DND-41 (cell line): ENCODE results near the gene HPCA.

Source experiments
- ATAC-seq: fragments of 200-7000 bp; cut with Tn5 transposase; 3 replicates; pipeline ENCODE4 v1.9.1; 2021; ENCODE audit warnings: low read depth; ENCODE audit not compliant: insufficient read depth
- DNase-seq: peaks from one replicate; pipeline ENCODE4 v3.0.0-alpha.2; 2020
- H2AFZ ChIP-seq: 2 replicates; pipeline ENCODE4 v1.6.0; 2012; ENCODE audit warnings: low read depth, low read length
- H3K27ac ChIP-seq: 2 replicates; pipeline ENCODE4 v1.5.1; 2012; ENCODE audit warnings: low read length, inconsistent platforms
- H3K27me3 ChIP-seq: fragments of 200-600 bp; sonication (generic); 2 replicates; pipeline ENCODE4 v1.6.0; 2012; ENCODE audit warnings: low read length, mild to moderate bottlenecking, inconsistent platforms; ENCODE audit not compliant: insufficient read depth, poor library complexity
- H3K36me3 ChIP-seq: 2 replicates; pipeline ENCODE4 v1.5.1; 2012; ENCODE audit warnings: low read length, inconsistent platforms; ENCODE audit not compliant: insufficient read depth
- H3K4me1 ChIP-seq: 2 replicates; pipeline ENCODE4 v1.5.1; 2012; ENCODE audit warnings: mild to moderate bottlenecking, low read length; ENCODE audit not compliant: insufficient read depth
- H3K4me2 ChIP-seq: 2 replicates; pipeline ENCODE4 v1.6.0; 2012; ENCODE audit warnings: mild to moderate bottlenecking, moderate library complexity, low read length, inconsistent platforms; ENCODE audit not compliant: insufficient read depth
- H3K4me3 ChIP-seq, 2 experiments: fragments of 200-600 bp in 1 of 2; shearing (Covaris generic) in 1 of 2; 2 replicates each; pipeline ENCODE4 v1.5.1; 2012 to 2016; ENCODE audit warnings: inconsistent platforms in 2 of 2, low read length in 2 of 2, mild to moderate bottlenecking in 2 of 2, low read depth in 1 of 2, moderate library complexity in 1 of 2
- H3K79me2 ChIP-seq: 2 replicates; pipeline ENCODE4 v1.6.0; 2012; ENCODE audit warnings: low read length, inconsistent platforms; ENCODE audit not compliant: insufficient read depth
- H3K9ac ChIP-seq: 2 replicates; pipeline ENCODE4 v1.6.0; 2012; ENCODE audit warnings: low read depth, mild to moderate bottlenecking, inconsistent platforms, low read length, moderate library complexity
- H3K9me3 ChIP-seq: 2 replicates; pipeline ENCODE4 v1.5.1; 2012; ENCODE audit warnings: low read length, moderate library complexity, mild to moderate bottlenecking, inconsistent platforms; ENCODE audit not compliant: insufficient read depth, severe bottlenecking
- H4K20me1 ChIP-seq: 2 replicates; pipeline ENCODE4 v1.6.0; 2012; ENCODE audit warnings: low read length; ENCODE audit not compliant: insufficient read depth
- CTCF ChIP-seq: IDR thresholded peaks from 2 replicates; pipeline ENCODE4 v1.5.1; 2012; ENCODE audit warnings: borderline replicate concordance, low read length, moderate library complexity, mild to moderate bottlenecking; ENCODE audit not compliant: poor library complexity, severe bottlenecking; ENCODE audit errors: extremely low read depth
- EZH2 ChIP-seq: IDR thresholded peaks from 3 replicates; pipeline ENCODE4 v1.6.1; 2012; ENCODE audit warnings: borderline replicate concordance, low read depth, mild to moderate bottlenecking, moderate library complexity, low read length, inconsistent platforms; ENCODE audit not compliant: severe bottlenecking

The HPCA gene

DNA sequence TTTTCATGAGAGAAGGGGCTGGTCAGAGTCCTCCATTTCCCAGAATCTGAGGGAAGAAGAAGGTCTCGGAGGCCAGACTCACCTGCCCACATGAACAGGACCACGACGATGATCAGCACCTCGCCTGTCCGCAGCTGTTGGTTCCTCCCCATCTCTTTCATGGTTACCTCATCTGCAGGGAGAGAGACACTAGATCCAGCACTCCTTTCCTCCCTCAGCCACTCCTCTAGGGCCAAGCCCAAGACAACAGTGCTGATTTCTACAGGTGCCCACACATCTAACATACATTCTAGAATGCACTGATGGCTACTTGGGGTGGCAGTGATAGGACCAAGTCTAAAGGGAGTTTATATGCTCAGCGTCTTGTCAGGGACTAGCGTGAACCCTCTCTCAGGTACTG, 18.6 kb upstream of the HPCA start:
- ATAC-seq (no peak), DNase-seq (no peak)
- H3K27ac ChIP-seq = no peak overlapping the region
- H3K36me3 ChIP-seq = peaks cover 19% of the 10 kb centered on the region
- H3K79me2 ChIP-seq = no peaks in the 10 kb centered on the region
- H4K20me1 ChIP-seq = no peaks in the 10 kb centered on the region
- no peaks in the 10 kb centered on the region for H3K27me3 ChIP-seq
- H3K4me2 ChIP-seq = no peak overlapping the region
- peaks cover 8% of the 10 kb centered on the region for H3K4me1 ChIP-seq
- H3K9ac ChIP-seq = no peak overlapping the region
- H3K9me3 ChIP-seq = no peaks in the 10 kb centered on the region
- no peak overlapping the region for H2AFZ ChIP-seq
- TF ChIP-seq EZH2 (no peak), CTCF (no peak)
- no peak overlapping the region for H3K4me3 ChIP-seq

DNA sequence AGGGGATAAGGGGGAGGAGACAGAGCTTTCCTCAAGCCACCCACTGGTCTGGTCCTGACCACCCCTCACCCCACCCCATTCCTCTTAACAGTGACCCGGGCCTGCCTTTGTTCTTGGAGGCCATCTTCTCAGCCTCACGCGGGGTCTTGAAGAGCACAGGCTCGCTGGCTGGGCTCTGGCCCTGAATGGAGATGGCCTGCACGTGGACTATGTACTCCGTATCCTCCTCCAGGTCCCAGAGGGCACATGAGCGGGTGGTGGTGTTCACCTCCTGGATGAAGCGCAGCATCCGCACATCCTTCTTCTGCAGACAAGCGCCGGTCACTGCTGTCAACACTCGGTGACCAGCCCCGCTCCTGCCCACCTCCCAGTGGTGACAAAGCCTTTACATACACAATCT, 18.2 kb upstream of the HPCA start:
- Histone ChIP-seq H3K27ac (no peak overlapping the region), H3K9me3 (no peaks in the 10 kb centered on the region), H3K36me3 (peaks cover 15% of the 10 kb centered on the region), H2AFZ (no peak overlapping the region), H4K20me1 (no peaks in the 10 kb centered on the region), H3K4me1 (peaks cover 12% of the 10 kb centered on the region), H3K79me2 (no peaks in the 10 kb centered on the region), H3K4me3 (no peak overlapping the region), H3K27me3 (no peaks in the 10 kb centered on the region), H3K9ac (no peak overlapping the region), H3K4me2 (no peak overlapping the region)
- no peak for DNase-seq
- no peak for TF ChIP-seq EZH2
- TF ChIP-seq CTCF = no peak
- ATAC-seq = no peak

DNA sequence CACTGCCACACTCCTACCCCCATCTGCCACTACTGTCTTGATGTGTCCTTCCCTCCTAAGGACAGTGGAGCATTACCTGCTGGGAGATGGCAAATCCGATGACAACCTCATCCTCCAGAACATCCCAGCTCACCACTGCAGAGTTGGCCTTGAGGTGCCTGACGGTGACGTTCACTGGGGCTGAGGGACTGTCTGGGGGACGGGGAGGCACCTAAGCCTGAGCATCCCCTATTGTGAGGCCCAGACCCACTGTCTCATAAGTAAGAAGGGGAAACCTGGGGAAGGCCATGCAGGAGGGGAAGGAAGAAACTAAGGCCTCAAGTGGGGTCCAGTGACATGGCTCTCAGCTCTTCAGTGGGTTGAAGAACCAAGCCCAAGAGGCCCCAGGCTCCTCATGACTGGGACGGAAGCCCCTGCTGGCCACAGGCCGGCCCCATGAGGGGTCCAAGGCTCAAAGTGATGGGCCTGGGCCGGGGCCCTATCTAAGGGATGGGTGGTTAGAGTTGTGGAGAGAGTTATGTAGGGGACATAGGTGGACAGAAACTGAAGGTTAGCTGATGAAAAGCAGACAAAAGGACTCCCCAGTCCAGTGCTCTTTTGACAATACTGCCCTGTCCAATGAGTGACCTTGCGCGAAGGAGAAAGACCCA, 17.4 kb upstream of the HPCA start:
- peaks cover 20% of the 10 kb centered on the region for H3K4me1 ChIP-seq
- peaks cover 10% of the 10 kb centered on the region; the same call in 1 of the 2 replicates for H3K36me3 ChIP-seq
- no peak for TF ChIP-seq CTCF
- TF ChIP-seq EZH2 = no peak
- H3K9me3 ChIP-seq = no peaks in the 10 kb centered on the region
- ATAC-seq (no peak), DNase-seq (no peak)
- no peaks in the 10 kb centered on the region for H3K79me2 ChIP-seq
- H4K20me1 ChIP-seq = no peaks in the 10 kb centered on the region
- H3K27ac ChIP-seq = no peak overlapping the region
- H3K27me3 ChIP-seq = no peaks in the 10 kb centered on the region
- H3K9ac ChIP-seq = no peak overlapping the region
- no peak overlapping the region for H3K4me2 ChIP-seq
- no peak overlapping the region for H3K4me3 ChIP-seq
- H2AFZ ChIP-seq = no peak overlapping the region
